HTR-8/SVneo (cell line): ENCODE results near the gene JARID2.
A peak's percentile ranks its signal among the peaks of the same experiment; 100 is the strongest.

ENCODE experiments used
- DNase-seq: peaks from one replicate; pipeline ENCODE4 v3.0.0; 2011; ENCODE audit warnings: low spot score, mixed read lengths; ENCODE audit not compliant: insufficient read length
- FAIRE-seq: peaks from 2 replicates; lab custom pipeline; 2011; peaks lifted over from hg19 to GRCh38; lab: Jason Lieb, UNC

The JARID2 gene

DNA sequence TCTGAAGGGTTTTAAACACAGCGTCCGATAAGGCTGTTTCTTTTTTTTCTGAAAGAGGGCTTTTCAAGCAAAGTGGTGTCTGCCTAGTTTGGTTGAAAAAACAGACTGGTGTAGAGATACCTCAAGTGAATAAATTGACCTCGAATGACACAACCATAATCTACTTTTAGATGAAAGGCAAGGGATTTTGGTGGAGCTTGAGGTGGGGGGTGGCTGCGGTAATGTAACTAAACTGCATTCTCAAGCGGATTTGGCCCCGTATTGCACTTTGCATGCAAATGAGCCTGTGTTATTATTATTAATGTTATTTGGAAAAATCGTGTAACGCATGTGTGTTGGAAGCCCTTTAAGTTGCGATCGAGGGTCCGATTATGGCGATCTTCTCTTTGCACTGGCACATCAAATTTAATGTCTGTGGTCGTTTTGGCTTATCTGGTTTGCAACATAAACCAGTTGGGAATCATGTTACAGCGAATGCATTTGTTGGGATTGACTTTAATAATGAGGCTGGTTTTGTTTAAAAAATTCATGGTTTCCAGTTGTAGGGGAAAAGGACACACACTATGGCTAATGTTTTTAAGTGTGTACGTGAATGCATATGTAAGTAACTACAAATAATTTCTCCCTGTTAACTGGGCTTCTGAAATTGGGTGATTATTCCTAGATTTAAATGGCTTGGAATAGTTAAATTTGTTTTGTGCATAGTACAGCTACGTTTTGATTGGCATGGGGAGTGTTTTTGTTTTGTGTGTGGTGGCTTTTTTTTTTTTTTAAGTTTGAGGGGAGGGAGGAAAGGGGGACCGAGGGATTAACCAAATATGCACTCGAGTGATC is 1.0 kb downstream of the JARID2 start:
- DNase-seq (no peak), FAIRE-seq (no peak)

- peak; percentile 41 for DNase-seq
- FAIRE-seq, result no peak
Observed at GRCh38 chr6:15247500-15248450, 1.9 kb downstream of the JARID2 start.

DNA sequence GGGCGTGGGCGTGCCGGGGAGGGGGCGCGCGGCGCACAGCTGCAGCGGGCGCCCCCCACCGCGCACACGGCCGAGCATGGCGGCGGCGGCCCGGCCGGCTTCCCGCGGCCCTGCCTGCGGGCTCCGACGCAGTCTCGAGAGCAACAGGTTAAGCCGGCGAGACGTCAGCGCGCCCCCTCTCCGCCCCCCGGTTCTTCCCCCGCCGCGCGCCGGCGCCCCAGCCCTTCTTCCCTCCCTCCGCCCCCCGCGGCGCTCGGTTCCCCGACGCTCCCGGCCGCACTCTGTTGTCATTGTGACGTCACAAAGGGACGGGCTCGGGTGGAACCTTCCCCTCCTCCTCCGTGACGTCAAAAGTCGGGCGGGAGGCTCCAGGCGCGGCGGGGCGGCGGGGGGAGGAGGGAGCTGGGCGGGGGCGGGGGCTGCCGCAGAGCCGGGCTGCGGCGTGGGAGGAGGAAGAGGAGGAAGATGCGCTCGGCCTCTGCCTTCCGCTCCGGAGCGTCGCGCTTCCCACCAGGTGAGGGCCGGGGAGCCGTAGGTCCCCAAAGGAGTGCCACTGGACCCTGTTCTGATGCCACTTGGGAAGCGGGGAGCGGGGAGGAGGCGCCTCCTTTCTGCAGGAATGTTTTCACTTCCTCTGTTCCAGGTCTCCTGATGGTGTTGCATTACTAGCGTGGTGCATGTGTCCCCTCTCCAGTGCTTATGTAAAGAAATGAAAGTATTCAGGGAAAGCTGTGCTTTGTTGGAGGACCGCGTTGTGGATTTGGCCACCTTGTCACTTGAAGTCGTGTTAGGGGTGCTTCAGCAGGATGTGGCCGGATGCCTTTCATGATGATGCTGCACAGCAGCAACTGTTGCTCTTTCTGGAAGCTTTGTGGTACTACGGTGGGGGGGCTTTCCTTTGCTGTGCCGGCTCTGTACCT is 2.8 kb downstream of the JARID2 start:
- FAIRE-seq, result peak; percentile 74
- peak; percentile 91 for DNase-seq

DNA sequence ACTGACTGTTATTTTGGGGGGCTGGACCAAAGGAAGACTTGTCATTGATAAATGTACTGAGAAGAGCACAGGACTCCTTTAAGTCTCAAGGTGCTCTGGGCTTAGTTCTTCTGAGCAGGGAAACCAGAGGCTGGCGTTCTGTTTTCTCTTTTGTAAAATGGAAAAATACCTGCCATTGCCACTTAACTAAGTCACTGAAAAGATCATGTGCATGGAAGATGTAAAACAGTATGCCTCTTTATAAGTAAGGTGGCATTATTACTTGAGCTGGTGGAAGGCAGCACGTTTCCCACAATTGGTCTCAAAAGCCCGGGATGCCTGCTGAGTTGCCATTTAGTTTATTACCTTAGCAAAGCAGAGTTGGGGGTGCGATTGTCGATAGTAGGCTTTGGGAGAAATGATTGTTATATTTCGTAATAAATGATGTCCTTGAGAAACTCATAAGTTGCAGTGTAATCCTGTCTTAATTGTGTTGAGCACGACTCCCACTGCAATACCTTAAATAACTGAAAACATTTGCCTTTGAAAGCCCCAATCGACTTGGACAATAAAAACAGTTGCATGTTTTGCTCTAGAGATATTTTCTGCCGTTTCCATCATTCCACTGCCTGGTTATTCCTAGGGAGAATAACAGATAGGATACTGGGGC is 3.6 kb downstream of the JARID2 start:
- FAIRE-seq, result no peak

GRCh38 chr6:15250187-15251168 is 4.6 kb downstream of the JARID2 start:
- FAIRE-seq (no peak), DNase-seq (no peak)

More for the DNA sequence above, 3.6 kb downstream of the JARID2 start:
- no peak for DNase-seq

DNA sequence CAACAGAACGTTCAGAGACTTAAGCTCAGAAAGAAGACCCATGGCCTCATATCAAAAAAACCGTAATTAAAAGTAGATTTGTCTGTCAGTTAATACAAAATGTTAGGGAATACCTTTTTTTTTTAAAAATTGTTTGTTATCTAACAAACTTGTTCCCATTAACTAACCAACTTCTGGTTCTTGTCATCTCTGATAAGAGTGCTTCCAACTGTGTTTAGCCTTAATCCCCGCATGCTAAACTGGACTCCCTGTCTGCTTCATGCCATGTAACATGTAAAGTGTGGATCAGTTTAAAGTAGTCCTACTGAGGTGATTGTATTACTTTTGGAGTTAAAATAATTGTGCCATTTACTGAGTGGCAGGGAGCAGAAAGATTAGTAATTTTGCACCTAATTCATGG is 6.3 kb downstream of the JARID2 start:
- no peak for DNase-seq
- FAIRE-seq, result no peak

- no peak for FAIRE-seq
- DNase-seq, result no peak
Observed at GRCh38 chr6:15253203-15254022, 7.5 kb downstream of the JARID2 start.

DNA sequence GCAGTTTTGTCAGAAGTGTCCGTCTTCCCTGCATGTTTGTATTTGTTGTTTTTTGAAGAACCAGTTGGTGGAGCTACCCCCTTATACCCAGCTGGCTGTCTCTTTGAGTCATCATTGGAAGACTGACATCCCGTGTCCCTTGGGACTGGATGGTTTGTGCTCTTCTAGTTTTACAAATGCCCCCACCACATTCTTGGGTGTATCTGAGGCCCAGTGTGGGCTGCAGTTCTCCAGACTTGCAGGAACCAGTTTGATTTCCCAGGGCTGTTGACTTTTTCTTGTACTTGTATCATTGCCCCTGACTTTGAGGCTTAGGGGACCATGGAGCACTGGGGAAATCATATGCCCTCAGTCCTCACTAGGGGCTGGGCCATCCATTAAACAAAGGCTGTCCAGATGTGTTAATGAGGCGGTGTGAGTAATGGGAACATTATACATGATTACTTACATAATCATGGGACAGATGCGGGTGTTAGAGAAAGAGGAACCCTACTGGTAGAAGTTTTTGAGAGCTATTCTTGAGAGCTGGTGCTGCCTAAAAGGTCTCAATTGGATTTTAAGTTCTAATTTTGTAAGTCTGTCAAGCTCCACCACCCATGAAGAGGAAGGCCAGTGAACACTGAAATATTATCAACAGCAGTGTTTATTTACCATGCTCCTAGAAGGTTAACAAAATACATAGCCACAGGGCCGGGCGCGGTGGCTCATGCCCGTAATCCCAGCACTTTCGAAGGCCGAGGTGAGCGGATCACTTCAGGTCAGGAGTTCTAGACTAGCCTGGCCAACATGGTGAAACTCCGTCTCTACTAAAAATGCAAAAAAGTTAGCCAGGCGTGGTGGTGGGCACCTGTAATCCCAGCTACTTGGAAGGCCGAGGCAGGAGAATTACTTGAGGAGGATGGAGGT is 8.5 kb downstream of the JARID2 start:
- FAIRE-seq (no peak), DNase-seq (peak; percentile 41)

GRCh38 chr6:15255481-15255880 is 9.6 kb downstream of the JARID2 start:
- DNase-seq, result no peak
- FAIRE-seq, result no peak

GRCh38 chr6:15255909-15256395 is 10.1 kb downstream of the JARID2 start:
- DNase-seq, result no peak
- no peak for FAIRE-seq

- no peak for DNase-seq
- FAIRE-seq, result no peak
Observed at GRCh38 chr6:15256538-15257271, 10.8 kb downstream of the JARID2 start.

GRCh38 chr6:15257357-15258132 is 11.7 kb downstream of the JARID2 start:
- DNase-seq (no peak), FAIRE-seq (no peak)

- FAIRE-seq (no peak), DNase-seq (no peak)
Observed at GRCh38 chr6:15259766-15260098, 13.9 kb downstream of the JARID2 start.

DNA sequence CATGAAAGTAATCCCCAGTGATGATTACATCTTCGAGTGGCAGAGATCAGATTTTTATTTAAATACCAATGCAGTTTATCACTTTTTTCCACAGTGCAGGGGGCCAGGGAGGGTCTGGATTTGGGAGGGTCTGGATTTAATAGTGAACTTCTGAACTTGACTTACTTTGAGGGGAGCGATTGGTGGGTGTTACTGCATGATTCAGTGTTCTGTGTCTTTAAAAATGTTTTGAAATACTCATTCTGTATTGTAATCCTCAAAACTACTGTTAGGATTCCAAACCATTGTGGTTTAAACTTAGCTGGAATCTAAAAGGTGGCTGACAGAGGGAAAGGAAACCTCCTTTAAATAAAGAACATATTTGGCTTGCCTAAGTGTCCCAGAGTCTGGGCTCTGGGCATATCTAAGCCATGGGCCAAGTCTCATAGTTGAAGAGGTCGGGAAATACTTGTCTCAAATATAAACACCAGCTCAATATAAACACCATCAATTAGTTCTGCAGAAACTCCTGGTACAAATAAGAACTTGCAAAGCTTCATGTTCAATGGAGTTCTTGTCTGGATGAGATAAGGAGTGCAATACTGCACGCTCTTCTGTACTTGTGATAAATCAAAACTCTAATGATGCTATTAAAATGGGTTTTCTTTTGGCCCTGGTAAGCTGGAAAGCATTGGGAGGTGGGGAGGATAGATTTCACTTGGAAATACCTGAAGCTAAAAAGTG is 14.4 kb downstream of the JARID2 start:
- no peak for DNase-seq
- FAIRE-seq, result no peak
